SK-N-MC (cell line): ENCODE measurements around the gene ZC3H11A.

Experiments
- EZH2 ChIP-seq: fragments of 200-600 bp; sonication (generic); IDR thresholded peaks from one replicate; pipeline ENCODE4 v1.6.1; 2017; ENCODE audit warnings: antibody characterized with exemption
- FOXP2 ChIP-seq: optimal IDR thresholded peaks from 2 replicates; pipeline ENCODE3; 2011; ENCODE audit warnings: mild to moderate bottlenecking, moderate library complexity; ENCODE audit not compliant: insufficient read depth; ENCODE audit errors: extremely low read length, control extremely low read depth
- POLR2AphosphoS5 ChIP-seq: IDR thresholded peaks from 2 replicates; pipeline ENCODE4 v1.6.1; 2012; ENCODE audit warnings: mild to moderate bottlenecking, low read depth, low read length, borderline replicate concordance

DNA sequence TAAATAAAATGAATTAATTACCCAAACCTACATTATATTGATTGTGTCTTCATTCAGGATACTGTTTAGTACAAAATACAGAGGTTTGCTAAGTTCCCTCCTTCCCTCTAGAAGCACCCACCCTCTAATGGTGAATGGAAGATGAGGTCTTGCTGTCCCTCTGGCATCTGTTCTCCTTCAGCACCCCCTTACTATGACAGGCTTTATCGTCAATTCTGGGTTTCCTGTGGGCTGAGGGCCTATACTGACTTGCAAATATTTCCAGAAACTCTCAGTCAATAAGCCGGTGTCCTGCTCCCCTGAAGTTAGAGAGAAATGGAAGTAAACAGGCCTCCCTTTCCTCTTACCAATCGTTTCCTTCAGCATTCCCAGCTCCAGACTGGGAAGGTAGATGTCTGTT is 17.3 kb upstream of the ZC3H11A start:
- TF ChIP-seq EZH2, result no peak
- no peak for TF ChIP-seq POLR2AphosphoS5
- TF ChIP-seq FOXP2, result no peak
